CD14-positive monocyte (primary cell): ENCODE data around the gene SP100. TPM values are rescaled to one million over a fixed set of nuclear protein-coding genes. Genes with fewer than 3 reads are reported as not detected.

Source experiments
- DNase-seq, 3 donors: peaks; one replicate each; pipeline ENCODE4 v3.0.0-alpha.2; 2011 to 2022
- H2AFZ ChIP-seq: 2 replicates; pipeline ENCODE4 v1.6.0; 2012; ENCODE audit warnings: mild to moderate bottlenecking, low read depth, low read length, inconsistent platforms; ENCODE audit not compliant: insufficient read depth, poor library complexity, severe bottlenecking
- H3K27ac ChIP-seq, 2 donors: 1 replicate in 1 of 2; 2 replicates in 1 of 2; pipeline ENCODE4 v1.5.1; 2012 to 2013; ENCODE audit warnings: low read length in 2 of 2, control low read depth in 1 of 2, inconsistent platforms in 1 of 2, low read depth in 1 of 2, mild to moderate bottlenecking in 1 of 2
- H3K27me3 ChIP-seq, 2 donors: one replicate each; pipeline versions ENCODE4 v1.6.0 to v1.6.1; 2011 to 2013; ENCODE audit warnings: low read length in 2 of 2; ENCODE audit not compliant: control insufficient read depth in 2 of 2, insufficient read depth in 2 of 2
- H3K36me3 ChIP-seq, 2 donors: replicated peaks in 1 of 2; 1 replicate in 1 of 2; 2 replicates in 1 of 2; pipeline versions ENCODE4 v1.5.1 to v1.6.1; 2012 to 2013; ENCODE audit warnings: low read length in 2 of 2, control low read depth in 1 of 2, inconsistent platforms in 1 of 2, mild to moderate bottlenecking in 1 of 2; ENCODE audit not compliant: insufficient read depth in 2 of 2, control insufficient read depth in 1 of 2
- H3K4me1 ChIP-seq, 2 donors: 1 replicate in 1 of 2; 2 replicates in 1 of 2; pipeline versions ENCODE4 v1.5.1 to v1.6.1; 2012 to 2013; ENCODE audit warnings: low read length in 2 of 2, control low read depth in 1 of 2, inconsistent platforms in 1 of 2, mild to moderate bottlenecking in 1 of 2, moderate library complexity in 1 of 2; ENCODE audit not compliant: insufficient read depth in 2 of 2, control insufficient read depth in 1 of 2
- H3K4me2 ChIP-seq: replicated peaks from 2 replicates; pipeline ENCODE3; 2012; ENCODE audit warnings: low read length, moderate library complexity, mild to moderate bottlenecking; ENCODE audit not compliant: poor library complexity, severe bottlenecking; ENCODE audit errors: extremely low read depth
- H3K4me3 ChIP-seq, 3 experiments: fragments of 200-600 bp in 1 of 3; sonication (generic) in 1 of 3; replicated peaks in 1 of 3; 1 replicate in 2 of 3; 2 replicates in 1 of 3; pipeline ENCODE4 v1.5.1; 2011 to 2013; ENCODE audit warnings: low read length in 3 of 3, mild to moderate bottlenecking in 3 of 3, control low read depth in 2 of 3, low read depth in 2 of 3, inconsistent platforms in 1 of 3, moderate library complexity in 1 of 3
- H3K79me2 ChIP-seq: 2 replicates; pipeline ENCODE4 v1.6.0; 2012; ENCODE audit warnings: mild to moderate bottlenecking, control low read depth, inconsistent platforms, low read length, moderate library complexity; ENCODE audit not compliant: insufficient read depth
- H3K9ac ChIP-seq: 2 replicates; pipeline ENCODE4 v1.6.0; 2017; ENCODE audit warnings: low read length, mild to moderate bottlenecking; ENCODE audit not compliant: insufficient read depth, poor library complexity, severe bottlenecking
- H3K9me3 ChIP-seq, 2 donors: replicated peaks in 1 of 2; 1 replicate in 1 of 2; 2 replicates in 1 of 2; pipeline versions ENCODE4 v1.5.1 to v1.6.1; 2012 to 2013; ENCODE audit warnings: low read length in 2 of 2, control low read depth in 1 of 2; ENCODE audit not compliant: control insufficient read depth in 1 of 2, insufficient read depth in 1 of 2
- H4K20me1 ChIP-seq: 2 replicates; pipeline ENCODE4 v1.6.0; 2012; ENCODE audit warnings: mild to moderate bottlenecking, low read length, control low read depth, moderate library complexity; ENCODE audit not compliant: insufficient read depth
- H3K27ac Mint-ChIP-seq, 7 donors: one replicate each; pipeline ENCODE4 v1.8.0; 2020; ENCODE audit warnings: mild to moderate bottlenecking in 7 of 7, mixed read lengths in 7 of 7, moderate library complexity in 6 of 7, inconsistent platforms in 2 of 7
- H3K27me3 Mint-ChIP-seq, 3 donors: one replicate each; pipeline ENCODE4 v1.8.0; 2021 to 2022; ENCODE audit warnings: low read depth in 3 of 3, mild to moderate bottlenecking in 3 of 3, mixed read lengths in 3 of 3, moderate library complexity in 3 of 3, inconsistent platforms in 1 of 3
- H3K36me3 Mint-ChIP-seq, 2 donors: one replicate each; pipeline ENCODE4 v1.8.0; 2020; ENCODE audit warnings: mixed read lengths in 2 of 2, inconsistent platforms in 1 of 2, mild to moderate bottlenecking in 1 of 2
- H3K4me1 Mint-ChIP-seq: one replicate; pipeline ENCODE4 v1.8.0; 2020; ENCODE audit warnings: mild to moderate bottlenecking, mixed read lengths
- H3K4me3 Mint-ChIP-seq, 2 donors: one replicate each; pipeline ENCODE4 v1.8.0; 2020; ENCODE audit warnings: mild to moderate bottlenecking in 2 of 2, mixed read lengths in 2 of 2, moderate library complexity in 1 of 2
- H3K9me3 Mint-ChIP-seq, 7 donors: one replicate each; pipeline ENCODE4 v1.8.0; 2020 to 2022; ENCODE audit warnings: mixed read lengths in 7 of 7, mild to moderate bottlenecking in 6 of 7, moderate library complexity in 6 of 7, inconsistent platforms in 2 of 7
- WGBS: methylation state at CpG from one replicate; pipeline ENCODE4 v1.1.5; 2013; ENCODE audit warnings: missing lambda C conversion rate; ENCODE audit not compliant: insufficient coverage; 5-methylcytosine and 5-hydroxymethylcytosine counted together
- intact Hi-C, 2 donors: fragments of 100-400 bp; cut with micrococcal nuclease; formaldehyde crosslinking; loops; one replicate each; pipeline versions ENCODE4 v1.15.0 to v1.15.1; 2023
- polyA plus RNA-seq, 3 donors: library from polyadenylated mRNA; depleted of rRNA in 1 of 3; unstranded in 2 of 3; stranded (reverse) in 1 of 3; fragments of 300-500 nt in 2 of 3; fragments of >200 nt in 1 of 3; fragmentation: Illumina TruSeq in 2 of 3; gene quantifications; 1 replicate in 2 of 3; 2 replicates in 1 of 3; pipeline ENCODE4 v1.2.3, GENCODE V29; 2012 to 2021
- TF ChIP-seq, protein P1 (sequence below): fragments of 200-600 bp; IDR thresholded peaks from one replicate; pipeline ENCODE4 v1.8.0; 2022; ENCODE audit warnings: antibody characterized with exemption, mild to moderate bottlenecking

SP100 gene
- polyA plus RNA-seq, 3 donors: 68.1 to 101 (median 97.4) TPM

- H3K36me3 Mint-ChIP-seq: peaks cover 59 to 64% of the 10 kb centered on the region in 2 donors
- DNase-seq: no peak
- Histone ChIP-seq H3K27ac (no peak overlapping the region), H3K4me3 (no peak overlapping the region), H3K9me3 (no peaks in the 10 kb centered on the region), H3K79me2 (no peaks in the 10 kb centered on the region), H3K36me3 (peaks cover 35 to 65% of the 10 kb centered on the region in 2 donors), H3K4me1 (peaks cover 0 to 2% of the 10 kb centered on the region in 2 donors), H3K4me2 (no peak overlapping the region), H3K9ac (no peak overlapping the region), H2AFZ (no peak overlapping the region), H4K20me1 (no peaks in the 10 kb centered on the region), H3K27me3 (no peaks in the 10 kb centered on the region)
- TF ChIP-seq, protein P1, sequence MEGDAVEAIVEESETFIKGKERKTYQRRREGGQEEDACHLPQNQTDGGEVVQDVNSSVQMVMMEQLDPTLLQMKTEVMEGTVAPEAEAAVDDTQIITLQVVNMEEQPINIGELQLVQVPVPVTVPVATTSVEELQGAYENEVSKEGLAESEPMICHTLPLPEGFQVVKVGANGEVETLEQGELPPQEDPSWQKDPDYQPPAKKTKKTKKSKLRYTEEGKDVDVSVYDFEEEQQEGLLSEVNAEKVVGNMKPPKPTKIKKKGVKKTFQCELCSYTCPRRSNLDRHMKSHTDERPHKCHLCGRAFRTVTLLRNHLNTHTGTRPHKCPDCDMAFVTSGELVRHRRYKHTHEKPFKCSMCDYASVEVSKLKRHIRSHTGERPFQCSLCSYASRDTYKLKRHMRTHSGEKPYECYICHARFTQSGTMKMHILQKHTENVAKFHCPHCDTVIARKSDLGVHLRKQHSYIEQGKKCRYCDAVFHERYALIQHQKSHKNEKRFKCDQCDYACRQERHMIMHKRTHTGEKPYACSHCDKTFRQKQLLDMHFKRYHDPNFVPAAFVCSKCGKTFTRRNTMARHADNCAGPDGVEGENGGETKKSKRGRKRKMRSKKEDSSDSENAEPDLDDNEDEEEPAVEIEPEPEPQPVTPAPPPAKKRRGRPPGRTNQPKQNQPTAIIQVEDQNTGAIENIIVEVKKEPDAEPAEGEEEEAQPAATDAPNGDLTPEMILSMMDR: no peak
- H3K27me3 Mint-ChIP-seq: no peaks in the 10 kb centered on the region
- H3K4me1 Mint-ChIP-seq: peaks cover 8% of the 10 kb centered on the region
- intact Hi-C loops: no loop called here
- H3K9me3 Mint-ChIP-seq: no peaks in the 10 kb centered on the region
- no peak overlapping the region for H3K27ac Mint-ChIP-seq
- H3K4me3 Mint-ChIP-seq: no peak overlapping the region
- WGBS: 92% methylated on average over 6 of the region's 7 CpGs
These were observed 12.3 kb upstream of the SP100 start for GRCh38 chr2:230403746-230404145.

- Mint-ChIP-seq H3K27me3 (no peaks in the 10 kb centered on the region), H3K4me1 (peaks cover 18% of the 10 kb centered on the region), H3K9me3 (peaks cover 0 to 1% (median 0%) of the 10 kb centered on the region in 7 donors), H3K4me3 (no peak overlapping the region), H3K27ac (no peak overlapping the region), H3K36me3 (peaks cover 43 to 47% of the 10 kb centered on the region in 2 donors)
- no peak overlapping the region for H3K4me3 ChIP-seq
- TF ChIP-seq, protein P1: no peak
- no peaks in the 10 kb centered on the region for H3K27me3 ChIP-seq
- no peak overlapping the region for H3K27ac ChIP-seq
- no peak for DNase-seq
- H4K20me1 ChIP-seq: no peaks in the 10 kb centered on the region
- peaks cover 23 to 47% of the 10 kb centered on the region in 2 donors for H3K36me3 ChIP-seq
- WGBS: 100% methylated on average over 1 of the region's 3 CpGs
- H2AFZ ChIP-seq: no peak overlapping the region
- H3K4me1 ChIP-seq: peaks cover 11 to 18% of the 10 kb centered on the region in 2 donors
- H3K9ac ChIP-seq: no peak overlapping the region
- intact Hi-C loops: no loop called here
- no peaks in the 10 kb centered on the region for H3K9me3 ChIP-seq
- no peaks in the 10 kb centered on the region for H3K79me2 ChIP-seq
- no peak overlapping the region for H3K4me2 ChIP-seq
These were observed 10.2 kb upstream of the SP100 start for GRCh38 chr2:230405824-230406223.
